Natural killer cell (primary cell): ENCODE data around the gene OSBPL6. TPM values are rescaled to one million over a fixed set of nuclear protein-coding genes. Genes with fewer than 3 reads are reported as not detected.

Source experiments
- ATAC-seq, 3 donors: fragments of 150-1000 bp in 2 of 3; fragments of 200-7000 bp in 1 of 3; cut with Tn5 transposase; 1 replicate in 1 of 3; 2 replicates in 2 of 3; pipeline ENCODE4 v1.10.0; 2021; ENCODE audit warnings: mild to moderate bottlenecking in 2 of 3, moderate library complexity in 2 of 3
- DNase-seq, 2 donors: peaks; one replicate each; pipeline versions ENCODE4 v3.0.0 to v3.0.0-alpha.2; 2013 to 2021; ENCODE audit warnings: mixed read lengths in 1 of 2
- H3K27ac ChIP-seq: one replicate; pipeline ENCODE4 v1.5.1; 2013; ENCODE audit warnings: mild to moderate bottlenecking, low read length
- H3K27me3 ChIP-seq: one replicate; pipeline ENCODE4 v1.6.1; 2013; ENCODE audit warnings: low read length; ENCODE audit not compliant: control insufficient read depth, insufficient read depth
- H3K36me3 ChIP-seq: one replicate; pipeline ENCODE4 v1.6.1; 2013; ENCODE audit warnings: low read length; ENCODE audit not compliant: control insufficient read depth, insufficient read depth
- H3K4me1 ChIP-seq: one replicate; pipeline ENCODE4 v1.6.1; 2013; ENCODE audit warnings: low read length; ENCODE audit not compliant: control insufficient read depth, insufficient read depth
- H3K4me3 ChIP-seq: one replicate; pipeline ENCODE4 v1.5.1; 2013; ENCODE audit warnings: low read length
- H3K9me3 ChIP-seq: one replicate; pipeline ENCODE4 v1.6.1; 2013; ENCODE audit warnings: low read length; ENCODE audit not compliant: control insufficient read depth, insufficient read depth
- H3K27ac Mint-ChIP-seq, 2 donors: one replicate each; pipeline ENCODE4 v1.8.0; 2022; ENCODE audit warnings: mild to moderate bottlenecking in 2 of 2, mixed read lengths in 2 of 2, moderate library complexity in 1 of 2
- H3K27me3 Mint-ChIP-seq, 2 donors: one replicate each; pipeline ENCODE4 v1.8.0; 2022; ENCODE audit warnings: low read depth in 2 of 2, mixed read lengths in 2 of 2
- H3K36me3 Mint-ChIP-seq: one replicate; pipeline ENCODE4 v1.8.0; 2022; ENCODE audit warnings: mixed read lengths
- H3K4me1 Mint-ChIP-seq, 2 donors: one replicate each; pipeline ENCODE4 v1.8.0; 2022; ENCODE audit warnings: mixed read lengths in 2 of 2
- H3K4me3 Mint-ChIP-seq: one replicate; pipeline ENCODE4 v1.8.0; 2022; ENCODE audit warnings: mild to moderate bottlenecking, moderate library complexity, mixed read lengths
- H3K9me3 Mint-ChIP-seq, 2 donors: one replicate each; pipeline ENCODE4 v1.8.0; 2022; ENCODE audit warnings: mixed read lengths in 2 of 2
- WGBS: methylation state at CpG from one replicate; pipeline ENCODE4 v1.1.7; 2013; ENCODE audit warnings: missing lambda C conversion rate; ENCODE audit not compliant: insufficient coverage; 5-methylcytosine and 5-hydroxymethylcytosine counted together
- intact Hi-C: fragments of 100-400 bp; cut with micrococcal nuclease; formaldehyde crosslinking; loops from one replicate; pipeline ENCODE4 v1.14.2; 2022
- total RNA-seq, 4 donors: library from RNA; stranded (reverse); fragments of 120-200 nt in 1 of 4; gene quantifications; one replicate each; pipeline versions ENCODE4 v1.2.3 to v1.2.4, GENCODE V29; 2013 to 2022
- TF ChIP-seq, protein P1 (sequence below): fragments of 200-600 bp; IDR thresholded peaks from one replicate; pipeline ENCODE4 v1.8.0; 2022; ENCODE audit warnings: antibody characterized with exemption

The OSBPL6 gene
- not detected for total RNA-seq
- total RNA-seq (2013), result 0.11 TPM

DNA sequence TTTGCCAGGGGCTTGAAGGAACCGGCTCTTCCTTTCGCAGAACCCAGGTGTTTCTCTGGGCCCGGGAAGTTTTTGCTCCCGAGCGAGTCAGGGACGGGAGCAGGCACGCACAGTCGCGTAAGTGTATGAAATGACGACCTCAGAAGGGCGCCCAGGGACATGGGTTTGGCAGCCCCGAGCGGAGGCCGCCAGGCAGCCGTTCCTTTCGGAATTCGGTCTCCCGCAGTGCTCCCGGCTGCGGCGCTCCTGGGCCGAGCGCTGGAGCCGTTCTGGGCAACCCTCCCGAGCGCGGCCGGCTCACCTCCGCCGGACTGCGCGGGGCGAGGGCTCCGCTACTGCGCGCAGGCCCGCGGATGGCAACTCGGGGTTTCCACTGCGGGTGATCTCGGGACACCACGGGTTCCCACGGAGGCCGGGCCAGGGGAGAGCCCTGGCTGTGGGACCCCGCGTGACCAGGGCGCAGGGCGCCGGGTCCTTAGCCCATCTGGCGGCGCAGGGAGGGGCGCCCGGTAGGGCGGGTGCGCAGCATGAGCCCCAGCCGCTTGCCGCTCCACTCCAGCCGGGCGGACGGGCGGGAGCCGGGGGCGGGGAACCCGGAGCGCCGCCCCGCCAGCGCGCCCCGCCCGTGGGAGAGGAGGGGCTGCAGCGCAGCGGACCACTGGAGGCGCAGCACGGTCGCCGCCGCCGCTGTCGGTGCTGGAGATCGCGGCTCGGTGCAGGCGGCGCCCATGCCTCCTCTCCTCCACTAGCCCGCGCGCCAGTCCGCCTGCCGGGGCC is at the start of gene OSBPL6:
OSBPL6 (plus strand) TSS at position 690 of the 777 bp plus-strand sequence. CDS start 111,673 bp downstream, outside the sequence.
- TF ChIP-seq, protein P1, sequence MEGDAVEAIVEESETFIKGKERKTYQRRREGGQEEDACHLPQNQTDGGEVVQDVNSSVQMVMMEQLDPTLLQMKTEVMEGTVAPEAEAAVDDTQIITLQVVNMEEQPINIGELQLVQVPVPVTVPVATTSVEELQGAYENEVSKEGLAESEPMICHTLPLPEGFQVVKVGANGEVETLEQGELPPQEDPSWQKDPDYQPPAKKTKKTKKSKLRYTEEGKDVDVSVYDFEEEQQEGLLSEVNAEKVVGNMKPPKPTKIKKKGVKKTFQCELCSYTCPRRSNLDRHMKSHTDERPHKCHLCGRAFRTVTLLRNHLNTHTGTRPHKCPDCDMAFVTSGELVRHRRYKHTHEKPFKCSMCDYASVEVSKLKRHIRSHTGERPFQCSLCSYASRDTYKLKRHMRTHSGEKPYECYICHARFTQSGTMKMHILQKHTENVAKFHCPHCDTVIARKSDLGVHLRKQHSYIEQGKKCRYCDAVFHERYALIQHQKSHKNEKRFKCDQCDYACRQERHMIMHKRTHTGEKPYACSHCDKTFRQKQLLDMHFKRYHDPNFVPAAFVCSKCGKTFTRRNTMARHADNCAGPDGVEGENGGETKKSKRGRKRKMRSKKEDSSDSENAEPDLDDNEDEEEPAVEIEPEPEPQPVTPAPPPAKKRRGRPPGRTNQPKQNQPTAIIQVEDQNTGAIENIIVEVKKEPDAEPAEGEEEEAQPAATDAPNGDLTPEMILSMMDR, result no peak
- intact Hi-C loops, result no loop called here
- no peak within 1 kb of the TSS for H3K4me3 ChIP-seq
- ATAC-seq (peak; percentile 76 to 86 (median 85)), DNase-seq (peak; percentile 17 to 58)
- Mint-ChIP-seq H3K36me3 (peaks cover 7% of the 10 kb centered on the region), H3K27me3 (peaks cover 44 to 59% of the 10 kb centered on the region in 2 donors), H3K4me1 (peaks cover 5 to 14% of the 10 kb centered on the region in 2 donors), H3K9me3 (peaks cover 0 to 3% of the 10 kb centered on the region in 2 donors), H3K27ac (no peak within 1 kb of the TSS), H3K4me3 (peak within 1 kb of the TSS; percentile 83)
- peaks cover 21% of the 10 kb centered on the region for H3K27me3 ChIP-seq
- H3K36me3 ChIP-seq, result no peaks in the 10 kb centered on the region
- H3K9me3 ChIP-seq, result no peaks in the 10 kb centered on the region
- peaks cover 12% of the 10 kb centered on the region for H3K4me1 ChIP-seq
- no peak within 1 kb of the TSS for H3K27ac ChIP-seq
- under 1% methylated on average over 90 of the region's 90 CpGs for WGBS

DNA sequence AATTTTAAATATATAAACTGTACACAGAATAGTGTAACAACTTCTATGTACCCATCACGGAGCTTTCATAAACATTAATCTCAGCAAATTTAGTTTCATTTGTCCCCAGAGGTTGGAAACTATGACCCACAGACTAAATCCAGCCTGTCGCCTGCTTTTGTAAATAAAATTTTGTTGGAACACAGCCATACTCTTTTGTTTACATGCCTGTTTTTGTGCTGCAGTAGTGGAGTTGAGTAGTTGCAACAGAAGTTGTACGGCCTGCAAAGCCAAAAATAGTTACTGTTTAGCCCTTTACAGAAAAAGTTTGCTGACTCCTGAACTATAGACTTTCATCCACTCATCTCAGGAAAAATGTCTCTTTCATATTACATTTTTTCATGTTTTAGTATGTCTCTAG is 42.3 kb upstream of the OSBPL6 start:
- 79% methylated on average over 3 of the region's 3 CpGs for WGBS
- Mint-ChIP-seq H3K27me3 (peaks cover 2 to 11% of the 10 kb centered on the region in 2 donors), H3K27ac (no peak overlapping the region), H3K36me3 (no peaks in the 10 kb centered on the region), H3K4me3 (no peak overlapping the region), H3K9me3 (peaks cover 0 to 3% of the 10 kb centered on the region in 2 donors), H3K4me1 (no peaks in the 10 kb centered on the region)
- ATAC-seq (no peak), DNase-seq (no peak)
- Histone ChIP-seq H3K36me3 (no peaks in the 10 kb centered on the region), H3K4me1 (no peaks in the 10 kb centered on the region), H3K9me3 (no peaks in the 10 kb centered on the region), H3K27ac (no peak overlapping the region), H3K4me3 (no peak overlapping the region), H3K27me3 (peaks cover 3% of the 10 kb centered on the region)
- intact Hi-C loops, result no loop called here
- TF ChIP-seq, protein P1, result no peak

DNA sequence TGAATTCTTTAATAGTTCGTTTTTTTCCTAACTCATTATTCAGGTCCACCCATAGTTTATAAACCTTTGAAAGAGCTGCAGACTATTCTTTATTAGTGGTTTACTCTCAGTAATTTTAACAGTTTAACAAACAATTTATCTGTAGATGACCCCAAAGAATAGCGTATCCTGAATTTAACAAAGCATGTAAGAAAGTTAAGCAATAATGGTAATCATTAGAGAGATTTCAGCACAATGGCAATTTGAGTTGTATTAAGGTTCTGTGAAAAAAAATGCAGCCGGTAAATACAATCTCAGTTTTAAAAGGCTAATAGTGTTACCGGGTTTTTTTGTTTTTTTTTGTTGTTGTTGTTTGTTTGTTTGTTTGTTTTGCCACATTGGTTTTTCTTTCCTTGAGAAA is 41.8 kb upstream of the OSBPL6 start:
- Histone ChIP-seq H3K27me3 (peaks cover 2% of the 10 kb centered on the region), H3K9me3 (no peaks in the 10 kb centered on the region), H3K36me3 (no peaks in the 10 kb centered on the region), H3K4me1 (no peaks in the 10 kb centered on the region), H3K4me3 (no peak overlapping the region), H3K27ac (no peak overlapping the region)
- H3K27me3 Mint-ChIP-seq, result peaks cover 2 to 11% of the 10 kb centered on the region in 2 donors
- intact Hi-C loops, result no loop called here
- peaks cover 0 to 3% of the 10 kb centered on the region in 2 donors for H3K9me3 Mint-ChIP-seq
- no peaks in the 10 kb centered on the region for H3K4me1 Mint-ChIP-seq
- H3K27ac Mint-ChIP-seq, result no peak overlapping the region
- DNase-seq (no peak), ATAC-seq (no peak)
- 50% methylated on average over 2 of the region's 4 CpGs for WGBS
- TF ChIP-seq, protein P1, result no peak
- H3K4me3 Mint-ChIP-seq, result no peak overlapping the region
- H3K36me3 Mint-ChIP-seq, result no peaks in the 10 kb centered on the region
